ENCODE measurements around the gene UPK1B. TPM values are rescaled to one million over a fixed set of nuclear protein-coding genes. Genes with fewer than 3 reads are reported as not detected.

UPK1B gene
- total RNA-seq, 2 donors from 2014 or later, result 1.1 to 4.3 TPM

GRCh38 chr3:119211803-119212202 lies 38.4 kb downstream of the UPK1B start:
- DNase-seq (no peak), ATAC-seq (no peak)
- intact Hi-C loops (cut with DNase I), result no loop called here

DNA sequence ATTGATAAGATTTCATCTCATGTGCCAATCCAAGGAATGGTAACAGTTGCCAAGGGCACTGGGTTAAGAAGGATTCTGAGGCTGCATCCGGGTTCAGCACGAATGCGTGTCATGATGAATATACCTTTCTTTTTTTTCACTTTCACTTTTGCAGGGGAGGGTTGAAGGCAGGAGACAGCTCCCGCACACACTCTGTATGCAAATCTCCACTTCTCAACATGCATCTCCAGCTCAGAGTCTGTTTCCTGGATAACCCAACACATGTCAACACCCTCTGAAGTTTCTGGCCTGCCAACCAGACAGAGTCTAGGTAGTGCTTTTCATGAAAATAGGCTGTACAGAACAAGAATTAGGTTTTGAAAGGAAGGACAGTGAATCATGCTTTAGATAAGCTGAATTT lies 45.7 kb downstream of the UPK1B start:
- intact Hi-C loops (cut with DNase I), result no loop called here
- peak; percentile 59 to 91 for ATAC-seq
- DNase-seq, result no peak

GRCh38 chr3:119220198-119220597 lies 46.8 kb downstream of the UPK1B start:
- intact Hi-C loops (cut with DNase I), result no loop called here
- DNase-seq, result no peak
- ATAC-seq, result no peak

DNA sequence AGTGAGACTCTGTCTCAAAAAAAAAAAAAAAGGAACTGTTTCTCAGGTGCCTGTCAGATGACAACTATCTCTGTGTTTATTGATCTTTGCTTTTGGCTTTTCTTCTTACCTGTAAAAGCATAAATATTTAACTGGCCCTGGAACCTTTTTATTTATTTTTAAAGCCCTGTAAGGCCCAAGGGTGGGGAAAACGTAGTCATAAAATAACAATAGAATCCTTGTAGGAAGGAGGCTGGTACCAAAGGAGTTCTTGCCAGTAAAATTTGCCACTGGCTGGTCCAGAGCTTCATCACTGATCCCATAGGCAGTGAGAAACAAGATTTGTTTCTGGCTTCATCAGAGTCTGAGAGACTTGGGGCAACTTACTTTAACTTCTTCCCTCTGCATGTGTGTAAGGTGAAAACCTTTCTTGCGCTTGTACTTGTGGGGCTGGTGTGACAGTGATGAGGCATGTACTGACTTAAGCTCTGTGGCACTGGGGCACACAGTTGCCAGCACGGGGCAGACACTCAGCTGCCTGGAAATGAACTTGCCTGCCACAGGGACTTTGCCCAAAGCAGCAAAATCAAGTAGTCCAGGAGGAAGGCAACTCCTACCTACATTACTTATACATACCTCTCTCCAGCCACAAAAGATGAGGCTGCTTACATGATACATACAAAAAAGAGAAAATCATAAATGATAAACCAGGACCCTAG lies 47.7 kb downstream of the UPK1B start:
- DNase-seq (no peak), ATAC-seq (no peak)
- intact Hi-C loops (cut with DNase I), result no loop called here

DNA sequence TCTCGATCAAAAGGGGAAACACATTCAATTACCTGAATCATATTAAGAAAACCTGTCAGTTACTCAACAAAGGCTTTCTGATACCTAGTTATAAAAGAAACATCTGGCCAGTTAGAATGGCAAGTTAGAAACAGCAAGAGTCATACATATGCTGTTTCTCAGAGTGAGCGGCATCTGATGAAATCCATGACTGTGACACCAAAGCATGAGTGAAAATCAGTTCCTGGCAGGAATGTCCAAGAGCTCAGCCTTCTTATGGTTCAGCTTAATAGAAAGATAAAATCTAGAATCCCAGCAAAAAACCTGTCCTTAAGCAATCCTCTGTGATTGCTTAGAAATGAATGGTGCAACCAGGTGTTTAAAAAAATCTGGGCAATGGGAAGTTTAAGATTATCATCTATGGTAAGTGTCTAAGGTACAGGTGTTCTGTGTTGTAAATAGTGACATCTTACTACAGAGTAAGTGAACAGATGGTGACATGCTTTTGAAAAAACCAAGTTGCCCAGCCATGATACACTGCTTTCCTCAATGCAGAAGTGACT lies 48.5 kb downstream of the UPK1B start:
- no peak for ATAC-seq
- intact Hi-C loops (cut with DNase I), result no loop called here
- DNase-seq, result no peak

- DNase-seq (no peak), ATAC-seq (no peak)
- intact Hi-C loops (cut with DNase I), result no loop called here
Observed at GRCh38 chr3:119222391-119222790, 49.0 kb downstream of the UPK1B start.

DNA sequence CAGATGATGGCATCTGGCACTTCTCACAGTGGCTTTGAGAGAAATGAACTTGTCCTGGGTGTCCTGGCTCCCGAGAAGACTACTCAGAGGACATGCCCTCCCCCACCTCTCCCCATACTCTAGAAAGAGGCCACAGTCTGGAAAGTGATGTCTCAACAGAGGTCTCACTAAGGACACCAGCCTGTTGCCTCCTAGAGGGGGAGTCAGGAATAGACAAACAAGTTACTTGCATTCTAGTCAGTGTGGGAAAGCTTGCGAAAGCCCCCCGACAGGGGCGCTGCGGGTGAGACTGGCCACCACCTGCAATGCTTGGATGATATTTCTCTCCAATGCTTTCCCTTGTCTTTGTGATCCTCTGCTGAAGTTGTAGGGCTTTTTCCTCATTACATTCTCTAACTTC lies 50.1 kb downstream of the UPK1B start:
- no peak for ATAC-seq
- intact Hi-C loops (cut with DNase I), result no loop called here
- DNase-seq, result no peak

DNA sequence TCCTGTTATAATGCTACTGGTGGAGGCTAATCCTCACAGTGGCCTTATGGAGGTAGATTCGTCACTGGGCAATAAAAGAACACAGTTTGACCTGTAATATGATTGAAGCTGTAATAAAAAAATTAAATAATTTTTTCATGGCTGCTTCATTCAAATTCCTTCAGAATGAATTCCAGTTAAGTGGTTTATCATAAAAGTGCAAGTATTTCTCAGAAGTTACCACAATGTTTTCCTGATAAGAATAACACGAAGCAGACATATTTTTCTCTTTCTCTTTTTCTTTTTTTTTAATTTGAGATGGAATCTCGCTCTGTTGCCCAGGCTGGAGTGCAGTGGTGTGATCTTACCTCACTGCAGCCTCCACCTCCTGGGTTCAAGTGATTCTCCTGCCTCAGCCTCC lies 51.7 kb downstream of the UPK1B start:
- peak in 1 of 2 donors; percentile 28 for ATAC-seq
- intact Hi-C loops (cut with DNase I), result no loop called here
- DNase-seq, result no peak

GRCh38 chr3:119227070-119227850 lies 53.9 kb downstream of the UPK1B start:
- intact Hi-C loops (cut with DNase I), result no loop called here

DNA sequence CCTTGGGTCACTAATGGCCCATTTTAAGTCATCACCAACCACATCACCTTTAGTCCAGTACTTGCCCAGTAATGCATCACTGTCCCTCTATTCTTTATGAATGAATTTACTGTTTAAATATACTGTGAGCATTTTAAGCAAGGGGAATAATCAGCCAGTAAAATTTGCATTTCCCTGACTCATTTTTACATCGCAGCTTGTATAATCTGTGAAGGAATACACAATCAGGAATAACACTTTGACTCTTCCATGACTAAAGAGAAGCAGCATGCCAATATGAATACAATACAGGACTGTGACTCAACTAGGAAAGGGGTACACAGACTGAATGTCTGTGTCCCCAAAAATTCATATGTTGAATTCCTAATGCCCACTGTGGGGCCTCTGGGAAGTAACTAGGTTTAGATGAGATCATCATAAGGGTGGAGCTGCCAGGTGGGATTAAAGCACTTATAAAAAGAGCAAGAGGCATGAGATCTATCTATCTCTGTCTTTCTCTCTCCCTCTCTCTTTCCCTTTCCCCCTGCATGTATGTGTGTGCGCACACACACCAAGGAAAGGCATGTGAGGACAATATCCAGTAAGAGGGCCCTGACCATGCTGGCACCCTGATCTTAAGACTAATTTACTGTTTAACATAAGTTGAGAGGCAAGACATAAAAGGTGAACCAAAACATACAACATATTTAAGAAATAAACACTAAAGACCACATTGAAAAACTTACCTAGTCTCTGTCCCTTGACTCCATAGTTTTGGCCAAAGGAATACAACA lies 55.2 kb downstream of the UPK1B start:
- DNase-seq (no peak), ATAC-seq (no peak)
- intact Hi-C loops (cut with DNase I), result no loop called here

More at GRCh38 chr3:119227070-119227850, 53.9 kb downstream of the UPK1B start:
- ATAC-seq (no peak), DNase-seq (no peak)

DNA sequence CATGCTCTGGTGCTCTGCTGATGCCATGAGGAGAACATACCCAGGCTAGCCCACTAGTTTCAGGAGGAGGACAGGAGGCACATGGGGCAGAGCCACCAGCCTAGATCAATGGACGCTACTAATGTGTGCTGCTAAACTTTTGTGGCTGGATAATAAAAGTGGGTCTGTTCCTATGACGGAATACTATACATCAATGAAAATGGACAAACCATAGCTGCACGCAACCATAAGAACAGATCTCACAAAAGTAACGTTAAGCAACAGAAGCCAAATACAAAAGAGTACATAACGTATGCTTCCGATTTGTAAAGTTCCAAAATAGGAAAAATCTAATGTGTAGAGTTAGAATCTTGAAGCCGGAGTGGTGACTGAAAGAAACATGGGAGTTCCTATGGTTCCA lies 55.8 kb downstream of the UPK1B start:
- no peak for ATAC-seq
- intact Hi-C loops (cut with DNase I), result no loop called here
- DNase-seq, result no peak

DNA sequence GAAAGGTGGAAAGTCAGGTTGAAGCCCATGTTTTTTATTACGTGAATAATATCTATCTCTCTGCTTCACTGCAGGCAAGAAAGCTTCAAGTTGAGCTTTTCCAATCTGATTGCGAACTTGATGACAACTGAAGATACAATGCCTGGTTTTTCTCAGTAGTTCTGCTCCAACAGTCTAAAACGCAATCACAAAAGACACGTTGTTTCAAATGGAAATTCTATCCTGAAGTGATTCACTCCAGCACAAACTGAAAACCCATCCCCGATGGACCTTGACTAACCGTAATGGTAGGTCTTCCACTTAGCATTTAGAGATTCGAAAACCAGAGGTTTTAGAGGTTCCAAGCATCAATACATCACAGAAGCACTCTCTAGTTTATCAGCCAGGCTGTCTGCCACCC lies 56.7 kb downstream of the UPK1B start:
- DNase-seq, result no peak
- intact Hi-C loops (cut with DNase I), result no loop called here
- no peak for ATAC-seq

GRCh38 chr3:119230745-119231144 lies 57.3 kb downstream of the UPK1B start:
- DNase-seq (no peak), ATAC-seq (no peak)

GRCh38 chr3:119234610-119235009 lies 61.2 kb downstream of the UPK1B start:
- no peak for ATAC-seq
- DNase-seq, result no peak
- intact Hi-C loops (cut with DNase I), result no loop called here

More at GRCh38 chr3:119230745-119231144, 57.3 kb downstream of the UPK1B start:
- intact Hi-C loops (cut with DNase I), result no loop called here

- ATAC-seq, result peak in 1 of 2 donors; percentile 63
- DNase-seq, result no peak
- intact Hi-C loops (cut with DNase I), result no loop called here
Observed at GRCh38 chr3:119235151-119235550, 61.8 kb downstream of the UPK1B start.

DNA sequence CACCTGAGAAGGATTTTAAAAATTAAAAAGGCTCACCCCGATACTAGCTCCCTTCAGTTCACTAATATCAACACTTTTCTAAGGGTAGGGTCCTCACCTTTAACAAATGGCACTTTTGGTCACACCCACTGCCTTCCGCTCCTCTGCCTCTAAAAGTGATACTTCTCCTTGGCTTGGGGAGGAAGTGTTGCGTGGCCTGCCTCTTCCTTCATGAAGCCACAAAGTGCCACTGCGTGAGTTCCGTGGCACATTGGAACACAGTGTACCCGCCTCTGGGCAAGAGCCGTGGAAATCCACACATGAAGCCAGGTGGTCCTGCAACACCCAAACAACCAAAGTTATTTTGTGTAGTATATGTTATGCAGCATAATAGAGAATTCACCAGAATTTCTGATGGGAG lies 63.4 kb downstream of the UPK1B start:
- intact Hi-C loops (cut with DNase I), result no loop called here
- ATAC-seq, result no peak
- DNase-seq, result peak; percentile 21

DNA sequence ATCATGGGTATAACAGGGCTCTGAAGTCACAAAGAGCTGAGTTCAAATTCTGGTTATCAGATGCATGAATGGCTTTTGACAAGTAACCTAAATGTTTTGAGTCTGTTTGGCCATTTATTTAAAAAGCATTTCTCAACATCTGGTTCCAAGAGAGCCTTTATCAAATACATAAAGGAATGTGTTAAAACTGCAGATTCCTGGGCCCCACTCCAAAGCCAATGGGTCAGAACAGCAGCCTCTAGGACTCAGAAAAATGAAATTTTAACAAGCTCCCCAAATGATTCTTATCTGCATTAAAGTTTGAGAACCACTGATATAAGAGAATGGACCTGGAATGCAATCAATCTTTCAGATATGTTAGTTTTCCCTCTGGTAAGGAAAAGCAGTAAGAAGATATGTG lies 63.9 kb downstream of the UPK1B start:
- intact Hi-C loops (cut with DNase I), result no loop called here
- DNase-seq, result no peak
- ATAC-seq, result no peak

DNA sequence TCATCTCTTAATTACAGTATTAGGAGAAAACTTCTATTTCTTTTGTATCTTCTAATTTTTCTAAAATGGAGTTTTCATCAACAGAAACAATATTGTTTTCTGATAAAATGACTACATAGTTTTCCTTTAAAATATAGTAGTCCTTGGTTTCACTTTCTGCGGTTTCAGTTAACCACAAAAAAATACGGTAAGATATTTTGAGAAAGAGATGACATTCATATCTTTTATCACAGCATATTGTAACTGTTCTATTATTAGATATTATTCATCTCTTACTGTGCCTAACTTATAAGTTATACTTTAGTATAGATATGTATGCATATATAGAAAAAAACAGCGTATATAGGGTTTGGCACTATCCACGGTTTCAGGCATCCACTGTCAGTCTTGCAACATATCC lies 65.0 kb downstream of the UPK1B start:
- ATAC-seq (no peak), DNase-seq (no peak)
- intact Hi-C loops (cut with DNase I), result no loop called here

- no peak for ATAC-seq
- intact Hi-C loops (cut with DNase I), result no loop called here
Observed at GRCh38 chr3:119239206-119239820, 65.9 kb downstream of the UPK1B start.

More at GRCh38 chr3:119239206-119239820, 65.9 kb downstream of the UPK1B start:
- no peak for DNase-seq
